LoVo (cell line): ENCODE results near the gene FKBP1B.
A peak's percentile ranks its signal among the peaks of the same experiment; 100 is the strongest.
"Not testable (repeated sequence)": the region's sequence is repeated elsewhere in the genome, so short reads cannot be mapped to it uniquely, and the experiment has no call there.

Experiments
- DNase-seq: peaks from one replicate; pipeline ENCODE4 v3.0.0-alpha.2; 2016; ENCODE audit warnings: low spot score

The FKBP1B gene

GRCh38 chr2:24022975-24023575 is 26.5 kb upstream of the FKBP1B start:
- DNase-seq: no peak

GRCh38 chr2:24024018-24024417 is 25.5 kb upstream of the FKBP1B start:
- no peak for DNase-seq

- no peak for DNase-seq
Observed at GRCh38 chr2:24024996-24025663, 24.4 kb upstream of the FKBP1B start.

- no peak for DNase-seq
Observed at GRCh38 chr2:24026233-24026632, 23.3 kb upstream of the FKBP1B start.

- DNase-seq: no peak
Observed at GRCh38 chr2:24038786-24039499, 10.6 kb upstream of the FKBP1B start.

DNA sequence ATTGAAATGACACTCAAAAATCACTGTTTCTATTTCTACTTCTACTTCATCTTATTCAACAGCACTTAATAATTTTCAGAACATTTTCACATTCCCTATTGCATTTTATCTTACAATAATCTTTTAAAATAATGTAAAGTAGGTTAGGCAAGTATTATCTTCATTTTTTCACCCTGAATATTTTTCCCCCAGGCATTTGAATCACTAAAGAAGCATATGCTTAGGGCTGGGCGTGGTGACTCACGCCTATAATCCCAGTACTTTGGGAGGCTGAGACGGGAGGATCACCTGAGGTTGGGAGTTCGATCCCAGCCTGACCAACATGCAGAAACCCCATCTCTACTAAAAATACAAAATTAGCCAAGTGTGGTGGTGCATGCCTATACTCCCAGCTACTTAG is 9.0 kb upstream of the FKBP1B start:
- no peak for DNase-seq

GRCh38 chr2:24043133-24043532 is 6.4 kb upstream of the FKBP1B start:
- not testable (repeated sequence) for DNase-seq

DNA sequence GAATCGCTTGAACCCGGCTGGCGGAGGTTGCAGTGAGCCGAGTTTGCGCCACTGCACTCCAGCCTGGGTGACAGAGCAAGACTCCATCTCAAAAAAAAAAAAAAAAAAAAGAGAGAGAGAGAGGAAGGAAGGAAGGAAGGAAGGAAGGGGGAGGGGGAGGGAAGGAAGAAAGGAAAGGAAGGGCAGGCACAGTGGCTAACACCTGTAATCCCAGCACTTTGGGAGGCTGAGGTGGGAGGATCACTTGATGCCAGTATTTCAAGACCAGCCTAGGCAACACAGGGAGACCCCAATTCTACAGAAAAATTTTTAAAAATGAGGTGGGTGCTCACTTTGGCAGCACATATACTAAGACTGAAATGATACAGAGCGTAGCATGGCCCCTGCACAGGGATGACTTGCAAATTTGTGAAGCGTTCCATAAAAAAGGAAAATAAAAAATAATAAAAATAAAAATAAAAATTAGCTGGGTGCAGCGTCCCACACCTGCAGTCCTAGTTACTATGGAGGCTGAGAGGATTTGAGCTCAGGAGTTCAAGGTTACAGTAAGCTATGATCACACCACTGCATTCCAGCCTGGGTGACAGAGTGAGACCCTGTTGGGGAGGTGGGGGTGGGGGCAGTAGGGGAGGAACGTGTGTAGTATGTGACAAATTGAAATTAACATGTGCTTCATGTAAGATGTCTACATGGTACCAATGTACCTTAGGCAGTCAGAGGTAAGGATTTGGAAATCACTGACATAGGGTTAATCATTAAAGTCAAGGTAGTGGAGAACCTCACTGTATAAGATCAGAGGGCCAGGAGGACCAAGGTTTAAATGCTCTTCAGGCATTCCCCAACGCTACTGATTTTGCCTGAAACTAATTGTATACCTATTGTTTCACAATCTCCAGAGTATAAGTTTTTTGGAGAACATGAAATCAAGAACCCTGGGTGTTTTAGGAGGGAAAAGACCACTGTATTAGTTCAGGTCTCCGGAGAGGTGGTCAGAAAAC is 3.7 kb upstream of the FKBP1B start:
- no peak for DNase-seq

- no peak for DNase-seq
Observed at GRCh38 chr2:24046599-24046929, 3.0 kb upstream of the FKBP1B start.

GRCh38 chr2:24046930-24047702 is 2.4 kb upstream of the FKBP1B start, which contains the start of gene WDCP:
Gene WDCP, minus strand, starts transcription at chr2:24047391. Its CDS starts 7,897 bp downstream, at chr2:24039494.
- DNase-seq: peak; percentile 97

- no peak for DNase-seq
Observed at GRCh38 chr2:24047703-24048033, 1.9 kb upstream of the FKBP1B start.

GRCh38 chr2:24048769-24049484 is 614 bp upstream of the FKBP1B start:
- no peak for DNase-seq

GRCh38 chr2:24050041-24050979 is 769 bp downstream of the FKBP1B start:
- no peak for DNase-seq

DNA sequence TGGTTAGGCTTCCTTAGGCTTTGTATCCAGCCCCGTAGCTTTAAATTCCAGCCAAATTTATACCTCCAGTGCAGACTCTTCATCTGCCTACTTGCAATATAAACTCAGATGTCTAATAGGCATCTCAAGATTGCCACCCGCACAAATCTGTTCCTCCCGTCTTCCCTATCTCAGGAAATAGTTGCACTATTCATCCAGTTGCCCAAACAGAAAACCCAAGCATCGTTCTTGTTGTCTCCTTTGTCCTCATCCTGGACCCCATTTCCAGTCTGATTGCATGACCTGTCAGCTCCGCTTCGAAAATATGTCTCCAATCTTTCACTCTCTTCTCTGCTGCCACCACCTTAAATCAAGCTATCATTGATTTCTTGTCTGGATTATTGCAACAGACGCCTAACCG is 2.3 kb downstream of the FKBP1B start:
- no peak for DNase-seq

- DNase-seq: no peak
Observed at GRCh38 chr2:24052951-24053350, 3.4 kb downstream of the FKBP1B start.

GRCh38 chr2:24054366-24055010 is 4.9 kb downstream of the FKBP1B start:
- no peak for DNase-seq

DNA sequence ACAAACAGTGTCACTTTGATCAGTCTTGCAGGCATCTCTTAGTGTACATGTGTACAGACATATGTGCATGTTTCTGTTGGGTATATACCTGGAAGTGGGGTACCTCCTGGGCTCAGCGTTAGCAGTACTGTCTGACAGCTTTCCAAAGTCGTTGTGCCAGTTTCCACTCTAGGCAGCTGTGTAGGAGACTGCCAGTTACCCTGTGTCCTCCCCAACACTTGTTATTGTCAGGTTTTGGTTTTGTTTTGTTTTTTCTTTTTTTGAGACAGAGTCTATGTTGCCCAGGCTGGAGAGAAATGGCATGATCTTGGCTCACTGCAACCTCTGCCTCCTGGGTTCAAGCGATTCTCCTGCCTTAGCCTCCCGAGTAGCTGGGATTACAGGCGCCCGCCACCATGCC is 6.2 kb downstream of the FKBP1B start:
- DNase-seq: no peak

DNA sequence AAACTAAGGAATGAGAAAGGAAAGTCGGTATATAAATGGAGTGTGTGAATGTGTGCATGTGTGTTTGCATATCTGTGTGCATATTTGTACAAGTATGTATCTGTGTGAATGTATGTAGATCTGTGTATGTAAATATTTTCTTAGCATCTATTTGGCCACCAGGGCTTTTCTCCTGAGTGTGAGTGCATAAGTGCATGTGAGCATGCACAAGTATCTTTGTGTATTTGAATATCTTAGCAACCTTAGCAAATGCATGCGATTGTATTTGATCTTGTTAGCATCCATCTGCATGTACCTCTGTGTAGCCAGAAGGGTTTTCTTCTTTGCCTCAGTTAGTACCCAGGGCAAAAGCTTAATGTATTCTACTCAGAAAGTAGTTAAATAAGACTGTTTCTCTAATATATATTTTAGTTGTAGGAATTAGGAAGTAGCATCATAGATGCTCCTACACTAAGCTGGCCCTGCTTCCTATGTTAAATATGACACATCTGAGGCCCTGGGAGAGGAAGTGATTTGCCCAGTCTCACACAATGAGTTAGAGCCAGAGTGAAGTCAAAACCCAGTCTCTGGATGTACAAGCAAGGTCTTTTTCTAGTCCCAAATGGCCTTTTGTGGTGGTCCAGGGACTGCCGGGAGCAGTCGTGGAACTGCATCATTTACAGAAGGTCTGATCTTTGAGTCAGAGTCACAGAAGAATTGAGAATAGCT is 9.2 kb downstream of the FKBP1B start:
- no peak for DNase-seq

DNA sequence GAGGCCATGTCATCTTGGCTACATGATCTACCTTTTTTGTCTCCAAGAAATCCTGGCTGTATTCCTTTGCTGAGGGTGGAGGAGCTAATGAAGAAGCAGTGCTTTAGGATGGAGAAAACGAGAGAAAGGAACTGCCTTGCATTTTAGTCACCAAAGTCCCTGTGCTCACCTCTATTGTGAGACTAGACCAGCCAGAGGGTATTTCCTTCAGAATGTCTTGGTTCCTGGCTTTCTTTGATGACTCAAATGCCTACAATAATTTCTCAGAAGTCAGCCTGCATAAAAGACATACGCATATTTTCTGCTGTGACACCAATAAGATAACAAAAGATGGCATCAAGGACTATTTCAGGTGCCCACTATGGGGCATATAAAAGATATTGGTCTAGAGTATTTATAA is 15.8 kb downstream of the FKBP1B start:
- no peak for DNase-seq
